Vagina (tissue), 2 donors: Measurements from ENCODE around the gene AP2A1.

ENCODE experiments used
- CTCF ChIP-seq, 3 experiments: fragments of 450-650 bp in 2 of 3; fragments of 200-600 bp in 1 of 3; sonication (generic) in 1 of 3; IDR thresholded peaks; one replicate each; pipeline ENCODE4 v1.5.1; 2017 to 2019; ENCODE audit warnings: antibody characterized with exemption in 3 of 3, mild to moderate bottlenecking in 2 of 3, moderate library complexity in 2 of 3
- POLR2A ChIP-seq, 2 donors: fragments of 450-650 bp; IDR thresholded peaks; one replicate each; pipeline ENCODE4 v1.6.1; 2017; ENCODE audit warnings: antibody characterized with exemption in 2 of 2, mild to moderate bottlenecking in 2 of 2, moderate library complexity in 2 of 2
- POLR2AphosphoS5 ChIP-seq, 2 donors: sonication (generic); formaldehyde crosslinking; IDR thresholded peaks; one replicate each; pipeline ENCODE4 v1.9.0; 2017; ENCODE audit warnings: antibody characterized with exemption in 2 of 2, mild to moderate bottlenecking in 2 of 2, low read depth in 1 of 2; ENCODE audit not compliant: insufficient read depth in 1 of 2

- TF ChIP-seq CTCF (IDR thresholded peaks at IDR 0.05): no peak
- TF ChIP-seq POLR2AphosphoS5 (IDR thresholded peaks at IDR 0.05; ENCODE audit: insufficient read depth in 1 of 2, low read depth in 1 of 2): no peak
- no peak for TF ChIP-seq POLR2A (IDR thresholded peaks at IDR 0.05)
Measured at GRCh38 chr19:49814010-49814409, 47.2 kb downstream of the AP2A1 start.
